Stimulated activated memory B cell treated with anti-CD40 and anti-IgM and Interleukin-4, amounts not matched to agents 10 μg/mL and 1 μg/mL and 100 μg/mL, for 72 hours (primary cell): ENCODE data around the gene CTCF.
A peak's percentile ranks its signal among the peaks of the same experiment; 100 is the strongest.
"Not testable (repeated sequence)": the region's sequence is repeated elsewhere in the genome, so short reads cannot be mapped to it uniquely, and the experiment has no call there.

ENCODE experiments used
- ATAC-seq: fragments of 150-1000 bp; cut with Tn5 transposase; 2 replicates; pipeline ENCODE4 v1.10.0; 2021
- H3K27ac Mint-ChIP-seq: one replicate; pipeline ENCODE4 v1.8.0; 2022; ENCODE audit warnings: mild to moderate bottlenecking, mixed read lengths
- H3K27me3 Mint-ChIP-seq: one replicate; pipeline ENCODE4 v1.8.0; 2022; ENCODE audit warnings: mixed read lengths
- H3K36me3 Mint-ChIP-seq: one replicate; pipeline ENCODE4 v1.8.0; 2022; ENCODE audit warnings: mixed read lengths
- H3K4me1 Mint-ChIP-seq: one replicate; pipeline ENCODE4 v1.8.0; 2022; ENCODE audit warnings: mixed read lengths
- H3K4me3 Mint-ChIP-seq: one replicate; pipeline ENCODE4 v1.8.0; 2022; ENCODE audit warnings: mild to moderate bottlenecking, moderate library complexity, mixed read lengths
- H3K9me3 Mint-ChIP-seq: one replicate; pipeline ENCODE4 v1.8.0; 2022; ENCODE audit warnings: mixed read lengths

Gene CTCF, protein sequence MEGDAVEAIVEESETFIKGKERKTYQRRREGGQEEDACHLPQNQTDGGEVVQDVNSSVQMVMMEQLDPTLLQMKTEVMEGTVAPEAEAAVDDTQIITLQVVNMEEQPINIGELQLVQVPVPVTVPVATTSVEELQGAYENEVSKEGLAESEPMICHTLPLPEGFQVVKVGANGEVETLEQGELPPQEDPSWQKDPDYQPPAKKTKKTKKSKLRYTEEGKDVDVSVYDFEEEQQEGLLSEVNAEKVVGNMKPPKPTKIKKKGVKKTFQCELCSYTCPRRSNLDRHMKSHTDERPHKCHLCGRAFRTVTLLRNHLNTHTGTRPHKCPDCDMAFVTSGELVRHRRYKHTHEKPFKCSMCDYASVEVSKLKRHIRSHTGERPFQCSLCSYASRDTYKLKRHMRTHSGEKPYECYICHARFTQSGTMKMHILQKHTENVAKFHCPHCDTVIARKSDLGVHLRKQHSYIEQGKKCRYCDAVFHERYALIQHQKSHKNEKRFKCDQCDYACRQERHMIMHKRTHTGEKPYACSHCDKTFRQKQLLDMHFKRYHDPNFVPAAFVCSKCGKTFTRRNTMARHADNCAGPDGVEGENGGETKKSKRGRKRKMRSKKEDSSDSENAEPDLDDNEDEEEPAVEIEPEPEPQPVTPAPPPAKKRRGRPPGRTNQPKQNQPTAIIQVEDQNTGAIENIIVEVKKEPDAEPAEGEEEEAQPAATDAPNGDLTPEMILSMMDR

DNA sequence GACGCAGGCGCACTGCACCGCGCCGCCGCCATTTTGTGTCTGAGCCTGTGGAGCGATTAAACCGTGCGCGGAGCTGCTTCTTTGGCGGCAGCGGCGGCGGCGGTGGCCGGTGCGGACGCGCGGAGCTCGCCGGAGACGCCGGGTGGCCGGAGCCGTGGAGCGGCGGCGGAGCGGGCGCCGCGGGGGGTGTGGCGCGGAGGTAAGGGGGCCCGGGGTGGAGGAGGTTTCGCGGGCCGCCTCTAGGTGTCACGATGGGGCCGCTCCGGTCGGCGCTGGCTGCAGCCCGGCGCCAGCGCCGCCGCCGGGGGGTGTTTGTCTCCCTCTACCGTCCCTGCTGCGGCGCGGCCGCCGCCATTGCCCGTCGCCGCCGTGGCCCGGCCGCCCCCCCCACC lies at the start of gene CTCF:
CTCF (plus strand) TSS at position 1 of the 392 bp plus-strand sequence. CDS start 48,307 bp downstream, outside the sequence.
- Mint-ChIP-seq H3K27ac (peak within 1 kb of the TSS; percentile 96), H3K9me3 (no peaks in the 10 kb centered on the region), H3K4me1 (peaks cover 52% of the 10 kb centered on the region), H3K27me3 (no peaks in the 10 kb centered on the region), H3K4me3 (peak within 1 kb of the TSS; percentile 90), H3K36me3 (peaks cover 13% of the 10 kb centered on the region)
- peak; percentile 77 for ATAC-seq

DNA sequence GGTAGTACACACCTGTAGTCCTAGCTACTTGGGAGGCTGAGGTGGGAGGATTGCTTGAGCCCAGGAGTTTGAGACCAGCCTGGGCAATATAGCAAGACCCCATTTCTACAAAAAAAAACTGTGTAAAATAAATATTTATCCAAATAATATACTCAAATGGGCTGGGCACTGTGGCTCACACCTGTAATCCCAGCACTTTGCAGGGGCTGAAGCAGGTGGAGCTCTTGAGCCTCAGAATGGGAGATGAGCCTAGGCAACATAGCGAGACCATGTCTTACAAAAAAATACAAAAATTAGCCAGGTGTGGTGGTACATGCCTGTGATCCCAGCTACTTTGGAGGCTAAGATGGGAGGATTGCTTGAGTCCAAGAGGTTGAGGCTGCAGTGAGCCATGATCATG lies 48.4 kb upstream of the CTCF start:
- not testable (repeated sequence) for H3K27me3 Mint-ChIP-seq, H3K36me3 Mint-ChIP-seq, H3K9me3 Mint-ChIP-seq, H3K4me3 Mint-ChIP-seq, ATAC-seq
- peak overlapping the region; percentile 97 for H3K27ac Mint-ChIP-seq
- peaks cover 48% of the 10 kb centered on the region for H3K4me1 Mint-ChIP-seq

DNA sequence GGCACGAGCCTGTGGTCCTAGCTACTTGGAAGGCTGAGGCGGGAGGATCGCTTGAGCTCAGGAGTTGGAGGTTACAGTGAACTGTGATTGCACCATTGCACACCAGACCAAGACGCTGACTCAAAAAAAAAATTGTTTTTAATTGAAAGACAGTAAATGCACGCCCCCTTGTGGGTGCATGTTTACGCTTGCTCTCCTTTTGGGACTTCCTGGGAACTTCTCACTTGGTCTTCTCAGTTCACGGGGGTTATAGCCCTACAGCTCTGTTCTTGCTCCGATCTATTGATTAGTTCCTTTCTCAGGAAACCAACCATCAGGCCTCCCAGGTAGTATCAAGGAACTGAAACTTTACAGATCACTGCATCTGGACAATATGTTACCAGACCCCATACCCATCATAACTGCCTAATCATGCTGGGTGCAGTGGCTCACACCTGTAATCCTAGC lies 47.9 kb upstream of the CTCF start:
- Mint-ChIP-seq H3K4me3 (no peak overlapping the region), H3K27ac (peak overlapping the region; percentile 97), H3K4me1 (peaks cover 53% of the 10 kb centered on the region), H3K36me3 (peaks cover 10% of the 10 kb centered on the region), H3K9me3 (no peaks in the 10 kb centered on the region), H3K27me3 (no peaks in the 10 kb centered on the region)
- peak; percentile 84 for ATAC-seq

DNA sequence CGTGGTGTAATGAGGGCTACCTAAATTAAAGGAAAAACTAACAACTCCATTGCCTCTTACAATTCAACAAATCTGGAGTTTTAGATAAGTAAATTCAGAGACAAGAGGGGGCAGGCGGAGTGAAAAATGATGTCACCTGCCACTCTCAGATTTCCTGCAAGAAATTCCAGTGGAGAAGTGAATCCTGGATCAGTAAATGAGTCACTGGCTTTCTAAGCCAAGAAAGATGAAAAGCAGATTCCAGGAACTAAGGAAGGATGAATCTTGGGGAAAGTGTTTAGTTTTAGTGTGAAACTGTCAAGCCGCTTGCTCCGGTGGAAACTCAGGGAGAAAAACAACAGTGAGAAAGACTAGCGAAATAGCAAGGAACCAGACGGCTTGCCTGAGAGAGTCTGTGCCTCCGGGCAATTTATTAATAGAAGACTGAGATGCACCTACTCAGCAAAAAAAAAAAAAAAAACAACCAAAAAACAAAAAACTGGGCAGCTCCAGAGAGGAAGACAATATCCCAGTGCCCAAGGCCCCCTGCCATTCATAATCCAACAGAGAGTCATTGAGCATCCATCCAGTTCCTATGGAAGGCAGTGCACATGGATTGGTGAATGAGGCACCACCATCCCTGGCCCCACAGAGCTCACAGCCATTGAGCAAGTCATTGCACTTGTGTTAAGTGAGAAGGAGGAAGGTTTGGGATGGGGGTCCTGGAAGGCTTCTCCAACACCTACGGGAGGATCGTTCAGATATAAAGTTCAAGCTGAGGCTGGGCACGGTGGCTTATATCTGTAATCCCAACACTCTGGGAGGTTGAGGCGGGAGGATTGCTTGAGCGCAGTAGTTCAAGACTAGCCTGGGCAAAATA lies 45.8 kb upstream of the CTCF start:
- peaks cover 75% of the 10 kb centered on the region for H3K4me1 Mint-ChIP-seq
- peak overlapping the region; percentile 97 for H3K27ac Mint-ChIP-seq
- ATAC-seq: no peak
- no peaks in the 10 kb centered on the region for H3K9me3 Mint-ChIP-seq
- H3K36me3 Mint-ChIP-seq: peaks cover 23% of the 10 kb centered on the region
- H3K27me3 Mint-ChIP-seq: no peaks in the 10 kb centered on the region
- H3K4me3 Mint-ChIP-seq: peak overlapping the region; percentile 52

DNA sequence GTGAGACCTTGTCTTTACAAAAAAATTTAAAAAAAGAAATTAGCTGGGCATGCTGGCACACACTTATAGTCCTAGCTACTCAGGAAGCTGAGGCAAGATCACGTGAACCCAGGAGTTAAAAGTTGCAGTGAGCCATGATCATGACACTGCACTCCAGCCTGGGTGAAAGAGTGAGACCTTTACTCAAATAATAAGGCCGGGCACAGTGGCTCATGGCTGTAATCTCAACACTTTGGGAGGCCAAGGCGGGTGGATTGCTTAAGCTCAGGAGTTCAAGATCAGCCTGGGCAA lies 45.2 kb upstream of the CTCF start:
- no peak overlapping the region for H3K4me3 Mint-ChIP-seq
- no peak for ATAC-seq
- no peaks in the 10 kb centered on the region for H3K27me3 Mint-ChIP-seq
- no peaks in the 10 kb centered on the region for H3K9me3 Mint-ChIP-seq
- H3K4me1 Mint-ChIP-seq: peaks cover 74% of the 10 kb centered on the region
- peaks cover 23% of the 10 kb centered on the region for H3K36me3 Mint-ChIP-seq
- H3K27ac Mint-ChIP-seq: peak overlapping the region; percentile 97

DNA sequence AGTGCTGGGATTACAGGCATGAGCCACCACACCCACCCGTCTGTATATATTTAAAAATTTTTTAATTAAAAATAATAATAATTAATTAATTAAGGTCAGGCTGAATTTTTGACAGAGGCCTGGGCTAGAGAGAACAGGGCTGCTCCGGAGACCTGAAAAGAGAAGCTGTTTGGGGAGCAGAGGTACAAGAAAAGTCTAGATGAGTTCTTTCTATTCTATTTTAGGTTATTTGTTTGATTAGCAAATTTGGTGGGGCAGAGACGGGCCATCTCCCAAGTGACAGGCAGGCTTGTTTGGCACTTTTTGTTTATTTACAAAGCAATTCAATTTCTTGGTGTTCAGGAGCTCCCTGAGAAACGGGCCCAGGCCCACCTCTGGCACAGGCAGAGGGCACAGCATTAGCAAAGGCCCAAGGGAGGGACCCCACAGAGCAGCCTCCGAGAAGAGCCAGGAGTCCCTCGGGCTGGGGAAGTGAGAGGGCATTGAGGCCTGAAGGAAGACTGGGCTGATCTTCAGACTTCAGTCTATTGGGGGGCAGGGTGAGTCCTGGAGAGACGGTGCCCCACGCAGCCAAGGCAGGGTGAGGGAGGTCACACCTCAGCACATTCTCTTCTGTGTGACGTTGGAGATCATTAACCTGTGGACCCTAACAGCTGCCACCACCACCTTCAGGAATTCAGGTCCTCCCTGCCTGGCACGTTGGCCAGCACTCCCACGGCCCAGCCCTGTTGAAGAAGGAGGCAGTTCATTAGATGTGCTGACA lies 44.5 kb upstream of the CTCF start:
- H3K36me3 Mint-ChIP-seq: peaks cover 23% of the 10 kb centered on the region
- peak overlapping the region; percentile 95 for H3K4me3 Mint-ChIP-seq
- ATAC-seq: peak; percentile 85
- no peaks in the 10 kb centered on the region for H3K9me3 Mint-ChIP-seq
- H3K27ac Mint-ChIP-seq: peak overlapping the region; percentile 97
- H3K4me1 Mint-ChIP-seq: peaks cover 75% of the 10 kb centered on the region
- no peaks in the 10 kb centered on the region for H3K27me3 Mint-ChIP-seq

DNA sequence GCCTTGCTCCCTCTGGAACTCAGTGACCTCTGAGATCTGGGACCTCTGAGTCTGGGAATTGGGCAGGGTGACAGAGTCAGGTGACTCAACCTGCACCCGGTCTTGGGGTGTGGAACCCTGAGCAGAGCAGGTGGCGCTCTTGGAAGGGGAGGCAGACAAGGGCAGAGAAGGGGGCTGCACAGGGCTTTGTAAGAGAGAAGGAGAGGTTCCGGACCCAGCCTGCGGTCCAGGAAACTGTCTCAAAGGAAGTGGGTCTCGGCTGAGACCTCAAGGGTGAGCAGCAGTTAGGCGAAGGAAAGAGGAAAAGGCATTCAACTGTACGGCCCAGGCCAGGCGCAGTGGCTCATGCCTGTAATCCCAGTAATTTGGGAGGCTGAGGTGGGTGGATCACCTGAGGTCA lies 43.6 kb upstream of the CTCF start:
- H3K4me1 Mint-ChIP-seq: peaks cover 79% of the 10 kb centered on the region
- no peaks in the 10 kb centered on the region for H3K27me3 Mint-ChIP-seq
- H3K9me3 Mint-ChIP-seq: no peaks in the 10 kb centered on the region
- peak overlapping the region; percentile 95 for H3K4me3 Mint-ChIP-seq
- no peak for ATAC-seq
- H3K36me3 Mint-ChIP-seq: peaks cover 23% of the 10 kb centered on the region
- peak overlapping the region; percentile 97 for H3K27ac Mint-ChIP-seq

DNA sequence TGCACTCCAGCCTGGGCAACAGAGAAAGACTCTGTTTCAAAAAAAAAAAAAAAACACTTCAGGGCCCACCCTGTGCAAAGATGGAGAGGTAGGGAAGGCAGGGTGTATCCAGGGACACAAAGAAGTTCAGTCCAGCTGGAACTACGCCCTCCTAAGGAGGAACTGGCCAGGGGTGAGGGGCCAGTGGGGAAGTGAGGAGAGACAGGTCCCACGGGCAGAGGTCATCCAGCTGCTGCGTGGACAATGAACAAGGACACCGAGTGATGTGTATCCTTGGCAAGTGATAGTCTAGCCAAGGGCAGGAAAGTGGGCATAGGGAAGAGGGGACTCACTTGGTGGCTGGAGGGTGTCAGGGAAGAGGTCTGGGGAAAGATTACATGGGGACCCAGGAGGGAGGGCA lies 43.1 kb upstream of the CTCF start:
- Mint-ChIP-seq H3K9me3 (no peaks in the 10 kb centered on the region), H3K4me1 (peaks cover 84% of the 10 kb centered on the region), H3K27ac (peak overlapping the region; percentile 97), H3K27me3 (no peaks in the 10 kb centered on the region), H3K36me3 (peaks cover 28% of the 10 kb centered on the region), H3K4me3 (peak overlapping the region; percentile 95)
- ATAC-seq: no peak

DNA sequence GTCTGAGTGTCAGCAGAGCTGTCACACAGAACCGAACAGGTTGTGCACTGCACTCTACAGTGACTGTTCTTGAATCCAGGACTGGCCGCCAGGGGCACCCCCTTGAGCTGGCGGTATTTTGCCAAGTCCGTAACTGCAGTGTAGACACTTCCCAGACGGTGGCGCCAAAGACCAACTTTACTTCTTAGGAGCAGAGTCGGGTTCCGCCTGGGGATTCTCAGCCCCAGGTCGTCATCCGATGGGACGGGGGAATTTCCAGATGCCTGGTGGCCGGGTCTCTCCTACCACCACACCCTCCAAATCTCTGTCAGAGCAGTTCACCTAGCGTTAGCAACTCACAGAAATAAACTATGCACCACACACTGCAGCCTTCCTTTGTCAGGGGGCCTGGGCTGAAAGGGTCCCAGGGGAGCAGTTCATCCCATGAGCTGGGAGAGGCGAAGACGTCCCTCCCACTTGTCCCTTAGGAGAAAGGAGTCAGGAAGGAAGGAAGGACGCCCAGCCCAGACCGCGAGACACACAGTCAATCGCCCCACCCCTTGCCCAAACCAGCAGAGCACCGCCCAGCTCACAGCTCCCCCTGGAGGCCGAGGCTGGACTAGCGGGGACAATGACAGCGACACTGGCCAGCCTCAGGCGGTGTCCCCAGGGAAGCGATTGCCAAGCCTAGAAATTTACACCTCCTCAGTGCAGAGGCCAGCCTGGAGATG lies 41.1 kb upstream of the CTCF start:
- H3K4me1 Mint-ChIP-seq: peaks cover 87% of the 10 kb centered on the region
- no peaks in the 10 kb centered on the region for H3K9me3 Mint-ChIP-seq
- H3K36me3 Mint-ChIP-seq: peaks cover 37% of the 10 kb centered on the region
- H3K27ac Mint-ChIP-seq: peak overlapping the region; percentile 97
- peak overlapping the region; percentile 95 for H3K4me3 Mint-ChIP-seq
- peak; percentile 86 for ATAC-seq
- H3K27me3 Mint-ChIP-seq: no peaks in the 10 kb centered on the region

DNA sequence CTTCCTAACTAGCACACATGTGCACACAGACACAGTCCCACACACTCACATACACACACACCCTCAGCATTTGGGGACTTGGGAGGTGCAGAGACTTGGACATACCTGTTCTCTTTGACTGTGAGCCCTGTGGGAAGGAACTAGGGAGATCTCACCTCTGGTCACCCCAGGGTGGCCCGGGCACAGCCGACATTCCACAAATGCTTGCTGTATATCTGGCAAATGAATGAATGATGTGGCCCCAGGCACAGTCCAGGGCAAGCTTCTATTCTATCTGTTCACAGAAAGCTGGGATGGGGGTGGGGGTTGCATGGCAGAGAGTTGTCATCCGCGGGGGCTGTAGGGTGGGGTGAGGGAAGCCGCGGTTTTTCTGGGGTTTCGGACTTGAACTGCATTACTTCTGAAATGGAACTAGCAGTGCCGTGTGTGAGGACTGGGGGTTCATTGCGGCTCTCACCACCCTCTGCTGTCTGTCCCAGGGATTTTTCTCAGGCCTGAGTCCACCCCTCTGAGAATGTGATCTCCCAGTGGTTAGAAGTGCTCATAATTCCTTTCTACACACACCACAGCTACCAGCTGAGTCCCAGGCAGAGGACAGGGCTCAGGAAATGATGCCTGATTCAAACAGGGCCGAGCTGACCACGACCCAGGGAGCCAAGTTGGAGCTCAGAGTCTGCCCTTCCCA lies 37.0 kb upstream of the CTCF start:
- Mint-ChIP-seq H3K4me3 (no peak overlapping the region), H3K4me1 (peaks cover 67% of the 10 kb centered on the region), H3K27ac (peak overlapping the region; percentile 71), H3K36me3 (peaks cover 20% of the 10 kb centered on the region), H3K27me3 (no peaks in the 10 kb centered on the region), H3K9me3 (no peaks in the 10 kb centered on the region)
- ATAC-seq: no peak

DNA sequence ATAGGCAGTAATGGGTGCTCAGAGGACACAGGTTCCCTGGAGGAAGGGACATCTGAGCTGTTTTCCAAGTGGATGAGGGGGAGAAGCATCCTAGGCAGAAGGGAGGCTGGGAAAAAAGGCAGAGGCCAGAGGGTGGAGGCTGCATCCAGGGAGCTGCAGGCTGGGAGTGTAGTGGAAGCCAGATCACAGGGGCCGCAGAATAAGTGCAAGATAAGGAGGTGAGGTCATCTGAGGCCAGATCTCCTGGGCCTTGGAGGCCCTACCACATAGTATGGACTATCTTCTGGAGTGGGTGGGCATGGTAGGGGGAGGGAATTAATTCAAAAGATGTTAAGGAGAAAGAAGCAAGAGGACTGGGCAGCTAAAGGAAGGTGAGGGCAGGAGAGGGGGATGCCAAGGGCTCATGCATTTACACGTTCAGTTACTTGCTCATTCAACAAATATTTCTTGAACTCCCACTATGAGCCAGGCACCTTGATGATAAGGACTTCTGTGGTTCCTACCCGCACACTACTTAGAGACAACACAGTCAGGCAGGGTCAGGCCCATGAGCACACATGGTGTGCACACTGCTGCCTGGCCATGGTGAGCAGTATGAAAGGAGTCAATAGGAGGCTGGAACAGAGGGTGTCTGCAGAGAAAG lies 36.1 kb upstream of the CTCF start:
- Mint-ChIP-seq H3K27ac (peak overlapping the region; percentile 71), H3K36me3 (peaks cover 14% of the 10 kb centered on the region), H3K4me1 (peaks cover 67% of the 10 kb centered on the region), H3K4me3 (no peak overlapping the region), H3K27me3 (no peaks in the 10 kb centered on the region), H3K9me3 (no peaks in the 10 kb centered on the region)
- no peak for ATAC-seq

DNA sequence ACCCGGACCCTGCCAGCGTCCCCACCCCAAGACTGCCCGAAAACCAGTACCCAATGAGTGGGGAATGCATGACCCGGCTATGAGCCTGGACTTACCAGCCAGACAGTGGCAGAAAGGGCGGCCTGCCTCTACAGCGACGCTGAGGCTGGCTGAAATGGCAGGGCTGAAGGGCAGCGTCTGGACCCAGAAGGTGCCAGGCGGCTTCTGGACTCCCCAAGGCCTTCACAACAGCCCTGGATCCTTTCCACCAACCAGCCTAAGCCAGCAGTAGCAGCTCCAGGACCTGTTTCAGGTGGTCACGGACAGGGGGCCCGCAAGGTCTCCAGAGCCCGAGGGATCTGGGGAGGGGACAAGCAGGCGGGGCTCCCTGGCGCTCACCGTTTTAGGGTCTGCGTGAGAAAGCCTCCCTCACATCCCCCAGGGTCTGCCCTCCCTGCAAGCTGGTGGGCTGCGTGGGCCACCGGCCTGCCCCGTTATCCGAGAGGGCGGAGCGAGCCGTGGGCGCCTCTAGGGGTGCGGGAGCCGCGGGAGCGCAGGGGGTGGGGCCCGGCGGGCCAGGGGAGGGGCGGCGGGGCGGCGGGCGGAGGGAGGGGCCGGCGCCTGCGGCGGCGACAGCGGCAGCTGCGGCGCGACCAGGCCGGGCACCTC lies 34.0 kb upstream of the CTCF start, which contains the start of gene RIPOR1:
RIPOR1 (plus strand) TSS at position 608 of the 648 bp plus-strand sequence. CDS start 9,618 bp downstream, outside the sequence.
- peaks cover 73% of the 10 kb centered on the region for H3K4me1 Mint-ChIP-seq
- peaks cover 17% of the 10 kb centered on the region for H3K36me3 Mint-ChIP-seq
- H3K9me3 Mint-ChIP-seq: no peaks in the 10 kb centered on the region
- H3K27ac Mint-ChIP-seq: peak within 1 kb of the TSS; percentile 76
- H3K4me3 Mint-ChIP-seq: peak within 1 kb of the TSS; percentile 99
- H3K27me3 Mint-ChIP-seq: no peaks in the 10 kb centered on the region
- peak; percentile 63 for ATAC-seq
